HG03060 (cell line): ENCODE data around the gene MCF2L2.

Source experiments
- ATAC-seq: cut with Tn5 transposase; IDR thresholded peaks from one replicate; pipeline ENCODE4 v1.9.1; 2021; ENCODE audit warnings: low read depth, moderate number of reproducible peaks; ENCODE audit not compliant: unreplicated experiment

The MCF2L2 gene

DNA sequence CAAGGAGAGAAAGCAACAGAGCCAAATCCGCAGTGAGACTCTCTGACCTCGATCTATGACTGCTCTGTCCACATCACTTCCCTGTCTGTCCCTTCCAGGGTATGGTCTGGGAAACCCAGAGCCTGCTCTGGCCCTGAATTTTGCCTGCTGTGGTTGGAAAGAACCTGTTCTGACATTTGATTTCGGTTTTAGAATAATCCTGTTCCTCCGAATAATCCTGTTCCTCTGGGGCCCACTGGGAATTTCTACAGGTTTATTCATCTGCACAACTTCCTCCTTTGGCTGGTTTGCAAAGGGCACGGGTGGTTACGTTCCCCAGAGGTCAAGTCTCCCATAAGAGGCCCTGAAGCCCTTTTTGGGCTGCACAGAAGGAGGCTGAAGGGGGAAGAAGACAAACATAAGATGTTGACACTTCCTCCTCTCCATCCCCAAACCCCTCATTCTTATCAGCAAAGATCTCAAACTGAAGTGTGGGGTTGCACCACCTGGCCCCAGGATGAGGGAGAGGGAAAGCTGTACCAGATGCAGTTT is 276.5 kb downstream of the MCF2L2 start:
- no peak for ATAC-seq

DNA sequence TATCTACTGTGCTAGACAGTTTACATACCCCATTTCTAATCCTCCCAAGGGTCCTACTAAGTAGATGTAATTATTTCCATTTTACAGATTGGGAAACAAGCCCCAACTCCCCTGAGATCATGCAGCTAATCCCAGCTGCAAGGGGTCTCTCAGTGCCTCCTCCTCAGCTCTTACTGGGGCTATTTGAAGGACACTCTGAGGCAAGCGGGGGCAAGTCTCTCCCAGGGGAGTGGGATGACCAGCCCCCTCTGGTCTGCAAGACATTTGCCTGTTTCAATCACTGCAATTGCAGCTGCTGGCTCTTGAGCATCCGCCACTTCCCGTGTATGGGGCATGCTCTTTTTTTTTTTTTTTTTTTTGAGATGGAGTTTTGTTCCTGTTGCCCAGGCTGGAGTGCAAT is 277.3 kb downstream of the MCF2L2 start:
- ATAC-seq, result no peak

DNA sequence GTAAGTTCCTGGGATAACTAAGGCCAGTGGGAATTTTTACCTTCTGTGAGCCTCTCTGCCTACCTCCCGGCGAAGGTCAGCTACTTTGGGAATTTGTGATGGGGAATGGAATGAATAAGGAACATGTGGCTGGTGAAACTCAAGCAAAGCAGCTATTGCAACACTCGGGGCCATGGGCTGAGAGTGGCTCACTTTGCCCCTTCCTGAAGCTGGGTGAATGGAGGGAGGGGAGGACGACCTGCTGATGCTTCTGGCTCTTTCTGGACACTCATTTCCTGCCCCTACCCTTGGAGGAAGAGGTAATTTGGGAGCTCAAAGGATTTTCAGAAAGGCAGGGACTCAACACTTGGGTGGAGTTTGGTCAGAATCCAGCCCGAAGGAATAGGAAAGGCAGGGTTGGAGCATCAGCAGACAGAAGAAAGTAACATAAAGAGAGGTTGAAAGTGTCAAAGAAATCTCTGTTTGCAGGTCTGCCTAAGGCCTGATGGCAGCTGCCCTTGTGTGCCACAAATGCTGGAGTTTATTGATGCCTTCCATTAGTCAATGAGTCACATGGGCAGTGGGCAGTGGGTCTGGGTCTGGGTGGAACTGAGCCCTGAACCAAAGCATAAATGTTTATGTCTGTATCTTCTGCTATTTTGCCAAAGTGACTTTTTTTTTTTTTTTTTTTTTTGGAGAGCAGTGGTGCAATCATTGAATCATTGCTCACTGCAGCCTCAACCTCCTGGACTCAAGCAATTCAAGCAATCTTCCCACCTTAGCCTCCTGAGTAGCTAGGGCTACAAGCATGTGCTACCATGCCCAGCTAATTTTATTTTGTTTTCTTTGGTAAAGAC is 278.3 kb downstream of the MCF2L2 start:
- ATAC-seq, result no peak

DNA sequence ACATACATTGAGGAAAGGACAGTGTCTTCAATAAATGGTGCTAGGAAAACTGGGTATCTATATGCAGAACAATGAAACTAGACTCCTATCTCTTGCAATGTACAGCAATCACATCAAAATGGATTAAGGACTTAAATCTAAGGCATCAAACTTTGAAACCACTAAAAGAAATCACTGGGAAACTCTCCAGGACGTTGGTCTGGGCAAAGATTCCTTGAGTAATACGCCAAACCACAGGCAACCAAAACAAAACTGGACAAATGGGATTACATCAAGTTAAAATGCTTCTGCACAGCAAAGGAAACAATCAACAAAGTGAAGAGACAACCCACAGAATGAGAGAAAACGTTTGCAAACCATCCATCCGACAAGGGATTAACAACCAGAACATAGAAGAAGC is 280.4 kb downstream of the MCF2L2 start:
- no peak for ATAC-seq

DNA sequence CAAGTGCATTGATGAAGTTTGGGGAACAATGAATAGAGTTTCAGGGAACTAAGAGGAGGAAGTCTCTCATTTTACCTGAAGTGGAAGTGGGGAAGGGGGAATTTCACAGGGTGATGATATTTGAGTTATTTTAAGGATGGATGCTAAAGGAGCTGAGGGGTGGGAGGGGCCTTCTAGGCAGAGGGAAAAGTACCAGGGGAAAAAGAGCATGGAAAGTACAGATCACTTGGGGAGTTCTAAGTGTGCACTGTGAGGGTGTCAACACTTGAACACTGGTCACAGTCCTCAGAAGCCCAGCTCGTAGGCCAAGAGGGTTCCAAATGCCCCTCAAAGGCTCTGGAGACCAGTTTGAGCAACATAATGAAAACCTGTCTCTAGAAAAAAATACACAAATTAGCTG is 284.1 kb downstream of the MCF2L2 start:
- ATAC-seq, result no peak

DNA sequence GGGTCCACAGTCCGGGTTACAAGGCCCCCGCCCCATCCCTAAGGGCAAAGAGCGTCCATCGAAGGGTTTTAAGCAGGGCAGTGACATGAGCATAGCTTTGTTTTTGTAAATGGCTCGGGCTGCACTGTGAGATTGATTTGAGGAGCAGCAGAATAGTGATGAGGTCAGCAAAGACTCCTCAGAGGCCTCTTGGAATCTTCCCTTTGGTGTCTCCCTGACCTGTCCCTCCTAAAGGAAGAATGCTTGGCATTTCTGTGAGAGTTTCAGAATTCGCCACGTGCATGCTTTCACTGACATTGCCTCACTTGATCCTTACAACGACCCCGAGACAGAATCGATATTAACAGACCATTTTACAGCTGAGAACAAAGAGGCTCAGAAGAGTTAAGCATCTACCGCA is 286.2 kb downstream of the MCF2L2 start:
- ATAC-seq, result no peak

DNA sequence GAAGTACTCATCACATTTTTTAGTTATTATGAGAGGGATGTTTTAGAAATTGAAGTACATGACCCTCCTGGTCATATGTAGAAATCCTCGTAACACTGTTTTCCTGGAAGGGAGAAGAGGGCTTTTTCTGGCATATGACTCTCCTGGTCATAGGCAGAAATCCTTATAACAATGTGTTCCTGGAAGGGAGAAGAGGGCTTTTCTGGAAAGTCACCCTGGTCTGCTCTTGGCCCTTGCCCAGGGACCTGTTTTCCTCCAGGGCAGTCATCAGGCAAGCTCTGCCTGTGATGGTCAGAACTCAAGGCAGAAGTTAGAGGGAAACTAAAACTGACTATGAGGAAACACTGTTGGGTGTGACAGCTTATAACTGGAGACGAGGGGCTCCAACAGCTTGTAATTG is 293.6 kb downstream of the MCF2L2 start:
- no peak for ATAC-seq

DNA sequence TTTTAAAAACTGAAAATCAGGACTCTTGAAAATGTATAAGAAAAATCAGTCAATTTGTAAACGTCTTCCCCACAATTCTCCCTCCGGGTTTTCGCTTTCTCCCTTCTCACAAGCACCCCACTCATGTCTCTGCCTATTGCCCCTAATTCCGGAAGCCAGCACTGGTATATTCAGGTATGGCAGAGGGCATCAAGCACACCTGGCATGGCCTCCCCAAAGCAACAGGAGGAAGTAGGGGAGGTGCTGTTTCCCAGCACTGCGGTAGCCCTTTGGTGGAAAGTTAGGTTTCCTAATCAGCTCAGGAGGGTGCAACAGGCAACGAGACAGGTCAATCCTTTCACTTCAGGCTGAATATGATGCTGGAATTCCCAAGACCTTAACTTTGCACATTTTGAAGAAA is 296.0 kb downstream of the MCF2L2 start:
- ATAC-seq, result no peak

DNA sequence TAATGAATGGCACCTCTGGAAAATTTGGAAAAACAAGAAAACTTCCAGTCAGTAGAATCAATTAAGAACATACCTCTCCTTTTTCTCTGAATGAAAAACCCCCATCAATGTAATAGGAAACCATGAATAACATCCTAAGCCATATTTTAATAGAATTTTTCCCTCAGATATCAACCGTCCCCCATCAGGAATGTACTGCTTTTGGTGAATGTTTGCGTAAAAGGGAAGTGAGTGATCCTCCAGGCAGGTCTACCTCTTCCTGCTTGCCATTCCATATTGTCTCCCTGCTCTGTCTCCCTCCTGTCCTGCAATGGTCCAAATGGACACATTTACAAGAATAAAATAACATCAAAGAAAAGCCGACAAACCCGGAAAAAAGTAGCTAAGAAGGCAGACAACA is 296.7 kb downstream of the MCF2L2 start:
- ATAC-seq, result no peak

DNA sequence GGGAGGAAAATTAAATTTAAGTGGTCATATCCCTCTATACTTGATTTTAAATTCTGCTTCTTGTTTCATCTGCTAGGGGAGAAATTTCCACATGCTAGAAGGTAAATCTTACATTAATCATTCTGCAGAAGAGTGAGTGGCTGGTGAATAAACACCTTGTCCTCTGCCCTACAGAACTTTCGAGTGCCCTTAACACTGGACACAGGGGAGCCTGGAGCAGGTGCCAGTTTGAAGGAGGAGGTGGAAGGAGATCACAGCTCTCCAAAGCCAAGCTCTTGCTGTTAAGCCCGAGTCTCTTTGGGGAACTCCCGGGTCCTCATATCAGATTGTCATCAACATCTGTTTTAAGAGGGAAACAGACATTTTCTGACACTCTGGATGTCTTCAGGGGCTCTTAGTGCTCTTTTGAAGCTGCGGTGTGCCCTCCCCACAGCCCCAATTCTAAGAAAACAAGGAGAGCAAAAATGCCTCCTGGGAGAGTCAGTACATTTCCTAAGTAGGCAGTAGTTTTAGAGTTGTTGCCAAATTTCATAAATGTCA is 297.2 kb downstream of the MCF2L2 start:
- no peak for ATAC-seq

DNA sequence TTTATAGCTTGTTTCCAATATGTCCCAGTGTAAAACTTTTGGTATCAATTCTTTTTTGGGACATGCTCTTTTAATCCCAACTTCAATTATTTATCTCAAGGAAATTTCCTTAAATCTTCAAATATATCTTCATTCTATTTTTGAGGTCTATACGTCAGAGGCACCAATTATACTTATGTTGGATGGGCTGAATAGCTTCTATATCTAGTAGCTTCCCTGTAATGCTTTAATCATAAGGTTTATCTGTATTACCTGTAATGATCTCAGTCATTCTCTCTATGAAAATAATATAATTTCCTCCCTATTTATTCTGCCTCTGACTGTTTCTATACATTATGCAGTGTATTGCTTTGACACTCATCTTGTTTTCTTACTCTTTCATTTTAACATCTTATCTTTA is 299.2 kb downstream of the MCF2L2 start:
- ATAC-seq, result no peak

DNA sequence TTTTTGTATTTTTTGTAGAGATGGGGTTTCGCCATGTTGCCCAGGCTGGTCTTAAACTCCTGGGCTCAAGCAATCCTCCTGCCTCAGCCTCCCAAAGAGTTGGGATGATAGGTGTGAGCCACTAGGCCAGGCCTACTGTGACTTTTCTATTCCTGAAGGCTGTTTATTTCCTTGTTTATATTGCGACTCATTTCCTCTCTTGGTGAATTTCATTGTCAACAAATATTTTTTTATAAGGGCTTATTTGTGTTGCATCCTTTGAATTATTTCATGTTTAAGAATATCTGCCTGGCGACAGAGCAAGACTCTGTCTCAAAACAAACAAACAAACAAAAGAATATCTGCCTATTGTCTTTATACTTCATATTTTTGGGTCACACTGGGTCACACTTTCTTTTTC is 299.7 kb downstream of the MCF2L2 start:
- ATAC-seq, result no peak
